ENCODE measurements around the gene ATG10.
"Not testable (repeated sequence)": the region's sequence is repeated elsewhere in the genome, so short reads cannot be mapped to it uniquely, and the experiment has no call there.

ATG10 gene

DNA sequence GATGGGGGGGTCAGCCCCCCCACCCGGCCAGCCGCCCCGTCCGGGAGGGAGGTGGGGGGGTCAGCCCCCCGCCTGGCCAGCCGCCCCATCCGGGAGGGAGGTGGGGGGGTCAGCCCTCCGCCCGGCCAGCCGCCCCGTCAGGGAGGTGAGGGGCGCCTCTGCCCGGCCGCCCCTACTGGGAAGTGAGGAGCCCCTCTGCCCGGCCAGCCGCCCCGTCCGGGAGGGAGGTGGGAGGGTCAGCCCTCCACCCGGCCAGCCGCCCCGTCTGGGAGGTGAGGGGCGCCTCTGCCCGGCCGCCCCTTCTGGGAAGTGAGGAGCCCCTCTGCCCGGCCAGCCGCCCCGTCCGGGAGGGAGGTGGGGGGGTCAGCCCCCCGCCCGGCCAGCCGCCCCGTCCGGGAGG, 168.0 kb downstream of the ATG10 start:
- not testable (repeated sequence) for FAIRE-seq

DNA sequence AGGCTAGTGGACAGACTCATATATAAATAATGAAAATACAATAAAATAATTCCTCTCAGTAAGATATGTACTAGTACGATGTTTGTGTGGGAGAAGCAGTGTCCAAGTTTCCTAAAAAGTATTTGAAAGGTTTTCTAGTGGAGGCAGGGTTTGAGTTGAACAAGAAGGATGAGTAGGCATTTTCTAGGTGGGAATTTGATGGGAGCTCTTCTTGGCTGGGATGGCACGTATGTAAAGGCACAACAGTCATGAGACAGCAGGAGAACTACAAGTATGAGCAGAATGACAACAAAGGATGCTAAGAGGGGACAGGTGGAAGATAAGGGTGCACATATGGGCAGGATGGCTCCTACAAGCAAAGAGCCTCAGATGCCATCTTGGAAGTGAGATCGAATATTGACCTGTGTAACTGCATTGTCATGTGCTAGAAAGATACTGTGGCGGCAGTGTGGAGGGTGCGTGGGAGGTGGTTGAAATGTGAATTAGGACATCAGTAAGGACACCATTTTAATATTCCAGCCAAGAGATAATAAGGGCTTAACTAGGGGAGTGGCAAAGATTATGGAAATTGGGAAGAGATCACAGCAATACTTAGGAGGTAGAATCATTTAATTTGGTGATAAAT, 170.5 kb downstream of the ATG10 start:
- no peak for FAIRE-seq

GRCh38 chr5:82142928-82143577, 171.2 kb downstream of the ATG10 start:
- no peak for FAIRE-seq

DNA sequence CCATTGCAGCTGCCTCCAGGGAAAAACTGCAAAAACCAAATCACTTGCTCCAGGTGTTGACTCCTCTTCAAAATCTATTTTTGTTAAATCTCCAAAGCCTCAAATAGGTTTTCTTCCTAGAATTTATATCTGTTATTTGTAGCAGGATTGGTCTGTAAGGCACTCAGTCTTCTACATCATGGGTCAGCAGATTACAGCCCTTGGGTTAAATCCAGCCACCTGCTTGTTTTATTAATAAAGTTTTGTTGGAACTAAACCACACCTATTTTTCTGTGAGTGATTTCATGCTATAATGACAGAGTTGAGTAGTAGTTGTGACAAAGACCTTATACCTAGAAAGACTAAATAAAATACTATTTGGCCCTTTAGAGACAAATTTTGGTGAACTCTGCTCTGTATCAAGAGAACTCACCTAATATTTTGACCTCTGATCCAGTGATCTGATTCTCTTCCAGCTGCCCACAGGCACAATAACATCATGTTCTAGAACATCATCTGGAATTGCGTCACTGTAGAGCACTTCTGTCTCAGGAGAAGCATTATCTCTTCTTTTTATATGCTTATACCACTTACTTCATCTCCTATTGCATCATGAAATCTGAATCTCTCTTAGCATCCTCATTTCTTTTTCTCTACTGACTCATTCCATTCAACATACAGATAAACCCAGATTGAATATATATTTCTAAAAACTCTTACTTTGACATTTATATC, 176.2 kb downstream of the ATG10 start:
- FAIRE-seq: no peak

GRCh38 chr5:82149434-82149833, 177.6 kb downstream of the ATG10 start:
- FAIRE-seq: no peak

DNA sequence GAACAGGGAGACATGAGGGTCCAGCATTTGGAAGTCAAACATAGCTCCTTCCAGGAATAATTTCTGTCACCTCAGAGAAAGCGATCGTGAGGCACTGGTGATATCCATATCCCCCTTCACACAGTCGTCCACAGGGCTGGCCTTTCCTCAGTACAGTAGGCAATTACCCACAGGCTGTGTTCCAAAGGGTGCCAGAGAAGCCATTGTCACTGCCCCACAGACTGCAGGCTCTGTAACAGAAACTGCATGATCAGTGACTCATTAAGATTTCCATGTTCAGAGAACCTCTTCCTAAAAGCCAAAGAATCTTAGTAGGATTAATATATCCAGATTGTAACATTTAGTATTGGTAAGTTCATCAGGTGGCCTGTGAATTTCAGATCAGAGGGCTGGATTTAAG, 178.7 kb downstream of the ATG10 start:
- FAIRE-seq: no peak

- no peak for FAIRE-seq
Measured at GRCh38 chr5:82151204-82151603, 179.4 kb downstream of the ATG10 start.

GRCh38 chr5:82151662-82152061, 179.8 kb downstream of the ATG10 start:
- no peak for FAIRE-seq

DNA sequence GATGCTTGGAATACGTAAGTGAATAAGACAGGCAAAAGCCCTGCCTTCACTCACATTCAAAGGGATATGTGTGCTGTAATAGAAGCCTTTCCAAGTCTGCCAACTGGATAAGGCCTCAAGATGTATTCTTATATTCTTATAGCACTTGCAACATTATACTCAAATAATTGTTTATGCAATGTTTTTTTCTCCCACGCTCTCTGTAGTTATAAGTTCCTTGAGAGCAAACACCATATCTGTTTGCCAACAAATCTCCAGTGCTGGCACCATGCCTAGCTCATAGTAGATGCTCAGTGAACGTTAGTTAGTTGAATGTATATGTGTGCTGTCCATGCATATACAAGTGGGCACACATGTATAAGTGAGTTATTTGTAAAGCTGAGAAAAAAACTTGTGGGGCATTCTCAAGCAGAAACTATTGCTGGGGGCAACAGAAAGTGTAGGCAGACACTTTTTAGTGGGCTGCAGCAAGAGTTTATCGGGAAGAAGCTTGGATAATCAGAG, 181.2 kb downstream of the ATG10 start:
- no peak for FAIRE-seq

GRCh38 chr5:82154776-82155175, 183.0 kb downstream of the ATG10 start:
- no peak for FAIRE-seq

DNA sequence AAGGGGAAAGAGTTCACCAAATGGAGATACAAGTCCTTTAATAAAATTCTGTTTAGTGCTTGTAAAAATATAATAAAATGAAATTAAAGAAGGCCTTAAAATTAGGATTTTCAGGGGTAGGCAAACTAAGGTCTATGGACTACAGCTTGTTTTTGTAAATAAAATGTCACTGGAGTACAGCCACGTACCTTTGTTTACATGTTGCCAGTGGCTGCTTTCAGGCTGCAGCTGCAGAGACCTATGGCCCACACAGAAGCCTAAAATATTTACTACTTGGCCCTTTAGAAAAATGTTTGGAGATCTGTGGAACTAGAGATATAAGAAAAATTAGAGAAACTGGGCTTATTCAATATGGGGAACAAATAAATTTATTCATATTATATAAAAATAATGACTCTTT, 183.5 kb downstream of the ATG10 start:
- peak; percentile 60 for FAIRE-seq

DNA sequence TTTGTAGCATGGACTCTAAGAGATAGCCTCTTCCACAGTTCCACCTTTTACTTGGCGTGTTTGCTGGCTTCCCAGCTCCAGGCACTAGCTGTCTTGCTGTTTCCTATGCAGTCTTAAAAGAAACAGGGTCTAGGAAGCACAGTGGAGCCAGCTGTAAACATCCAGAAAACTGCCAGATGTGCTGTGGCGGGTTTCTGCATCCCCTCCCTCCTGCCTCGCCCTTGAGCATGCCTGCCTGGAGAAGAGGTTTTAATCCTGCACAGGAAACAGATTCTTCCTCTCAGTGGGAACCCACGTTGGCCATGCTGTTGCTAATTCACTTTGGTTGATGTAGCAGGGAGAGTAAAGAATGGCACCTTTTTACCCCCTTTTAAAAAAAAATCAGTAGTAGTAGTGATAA, 185.1 kb downstream of the ATG10 start:
- FAIRE-seq: no peak

- FAIRE-seq: no peak
Measured at GRCh38 chr5:82158755-82159413, 187.1 kb downstream of the ATG10 start.

DNA sequence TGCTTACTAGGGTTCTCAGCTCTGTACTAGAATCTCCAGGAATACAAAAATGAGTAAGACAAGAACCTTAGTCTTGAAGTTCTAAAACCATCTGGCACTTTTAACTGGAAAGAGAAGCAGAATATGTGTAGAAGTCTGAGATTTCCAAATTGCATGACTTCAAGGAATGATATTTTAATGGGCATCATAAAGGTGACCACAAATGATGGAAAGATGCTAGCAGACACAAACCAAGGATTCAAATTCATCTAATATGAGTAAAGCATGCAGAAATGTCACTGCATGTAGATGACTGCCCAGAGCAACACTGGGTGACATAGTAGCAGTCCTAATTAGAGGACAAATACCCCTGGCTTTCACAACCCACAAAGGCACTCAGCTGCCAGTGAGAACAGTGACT, 189.1 kb downstream of the ATG10 start:
- no peak for FAIRE-seq

DNA sequence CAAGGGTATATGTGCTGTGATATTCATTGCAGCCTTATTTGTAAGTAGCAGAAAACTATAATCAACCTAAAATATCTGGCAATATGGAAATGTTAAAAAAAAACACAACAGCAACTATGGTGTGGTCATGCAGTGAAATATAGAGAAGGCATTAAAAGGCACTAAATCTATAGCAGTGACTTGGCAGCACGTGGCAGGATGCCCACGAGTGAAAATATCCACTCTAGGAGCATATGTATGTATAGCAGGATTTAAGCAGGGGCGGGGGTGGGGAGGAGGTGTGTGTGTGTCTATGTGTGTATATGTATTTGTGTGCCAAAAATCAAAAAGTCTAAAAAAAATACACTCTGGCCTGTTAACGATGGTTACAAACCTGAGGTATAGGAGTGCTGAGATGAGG, 190.8 kb downstream of the ATG10 start:
- no peak for FAIRE-seq

GRCh38 chr5:82163452-82164175, 191.8 kb downstream of the ATG10 start:
- FAIRE-seq: peak; percentile 71

- FAIRE-seq: peak; percentile 88
Measured at GRCh38 chr5:82164176-82164976, 192.6 kb downstream of the ATG10 start.

GRCh38 chr5:82164977-82165713, 193.3 kb downstream of the ATG10 start:
- no peak for FAIRE-seq

DNA sequence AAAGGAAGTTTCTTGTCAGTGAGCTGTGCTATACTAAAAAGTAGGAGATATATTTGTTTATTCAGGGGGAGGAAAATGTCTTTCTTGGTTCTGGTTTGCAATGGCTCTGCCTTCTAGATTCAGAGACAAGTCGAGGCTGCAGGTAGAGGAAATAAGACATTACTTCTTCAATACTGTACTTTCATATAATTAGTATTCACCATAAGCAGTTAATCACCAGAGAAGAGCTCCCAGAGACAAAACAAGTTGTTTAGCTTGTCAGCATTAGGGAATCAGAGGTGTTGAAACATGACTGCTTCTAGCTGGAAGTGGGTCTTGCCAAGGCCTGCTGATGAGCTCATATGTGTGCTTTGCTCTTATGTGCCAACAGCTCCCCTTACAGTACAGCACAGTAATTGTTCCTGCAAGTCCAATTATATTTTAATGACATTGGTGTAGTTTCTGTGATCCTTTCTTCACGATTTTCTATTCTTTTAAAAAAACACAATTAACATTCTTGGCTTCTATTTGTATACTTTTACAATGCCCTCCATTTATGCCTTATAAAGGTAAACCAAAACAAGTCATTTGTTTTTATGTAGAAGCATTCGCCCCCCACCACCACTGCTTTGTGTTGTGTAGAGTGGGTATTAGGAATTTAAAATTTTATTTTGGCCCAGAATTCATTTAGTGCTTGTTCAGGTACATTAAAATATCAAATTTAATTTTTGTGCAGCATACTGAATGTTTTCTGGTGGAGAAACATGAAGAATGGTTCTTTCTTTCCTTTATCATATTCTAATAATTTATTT, 194.1 kb downstream of the ATG10 start:
- FAIRE-seq: peak; percentile 100

DNA sequence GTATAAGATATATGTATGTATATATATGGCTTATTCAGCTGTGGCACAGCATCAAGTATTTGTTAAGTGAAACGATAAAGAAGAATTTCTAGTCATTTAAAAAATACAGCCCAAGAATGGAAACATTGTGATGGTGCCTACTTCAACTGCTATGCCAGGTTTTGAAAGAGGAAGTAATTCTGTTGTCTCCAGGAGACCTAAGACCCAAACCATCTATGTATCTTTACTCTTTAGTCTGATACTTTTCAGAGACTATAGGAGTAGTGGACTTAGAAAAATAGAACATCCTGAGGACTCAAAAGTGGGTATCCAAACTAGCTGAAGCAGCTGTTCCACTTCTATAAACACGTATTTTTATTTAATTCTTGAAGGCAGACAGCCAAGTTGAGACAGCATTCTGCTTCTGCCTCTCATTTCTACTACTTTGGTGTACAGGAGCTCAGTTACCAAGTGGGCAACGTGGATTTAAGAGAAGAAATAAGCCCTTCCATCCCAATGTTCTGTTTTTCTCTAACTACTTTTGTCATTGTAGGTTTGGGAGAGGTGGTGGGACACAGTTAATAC, 195.6 kb downstream of the ATG10 start:
- FAIRE-seq: no peak
